HepG2 (cell line): ENCODE measurements around the gene VAT1L. TPM values are rescaled to one million over a fixed set of nuclear protein-coding genes. Genes with fewer than 3 reads are reported as not detected.

ENCODE experiments used
- ATAC-seq: fragments of 200-7000 bp; cut with Tn5 transposase; 3 replicates; pipeline ENCODE4 v1.9.1; 2020; ENCODE audit warnings: mild to moderate bottlenecking, moderate library complexity
- BruUV-seq: library from RNA; stranded (reverse); fragments of 400-500 nt; replicated peaks from 2 replicates; lab custom pipeline; 2021; lab: Mats Ljungman, UMichigan
- CTCF ChIA-PET: fragments of 300-600 bp; formaldehyde crosslinking; extraction: SDS; loops from one replicate; lab custom pipeline; 2021; ENCODE audit warnings: low total read pairs, inconsistent platforms, low intra/inter-chr PET ratio; lab: Yijun Ruan, JAX
- POLR2A ChIA-PET: fragments of 350-600 bp; sonication (Branson Sonifier 250); formaldehyde crosslinking; loops from one replicate; lab custom pipeline; 2020; ENCODE audit warnings: antibody characterized with exemption, inconsistent platforms; lab: Yijun Ruan, JAX
- DNase-seq: peaks from one replicate; pipeline ENCODE4 v3.0.0-alpha.2; 2015; ENCODE audit warnings: low spot score
- FAIRE-seq: peaks from 3 replicates; lab custom pipeline; 2011; peaks lifted over from hg19 to GRCh38; lab: Jason Lieb, UNC
- H2AFZ ChIP-seq: one replicate; pipeline ENCODE4 v1.6.1; 2011; ENCODE audit warnings: low read length, inconsistent platforms
- H3K27ac ChIP-seq: fragments of 300-600 bp; 3 replicates; pipeline ENCODE4 v1.8.0; 2011; ENCODE audit warnings: mixed run types, mild to moderate bottlenecking, mixed read lengths, low read length, inconsistent platforms; ENCODE audit not compliant: insufficient read depth; ENCODE audit errors: extremely low read length
- H3K27me3 ChIP-seq, 2 experiments: fragments of 200-600 bp in 1 of 2; 2 replicates in 1 of 2; 3 replicates in 1 of 2; pipeline versions ENCODE4 v1.6.0 to v1.8.0; 2011; ENCODE audit warnings: low read length in 2 of 2, mild to moderate bottlenecking in 2 of 2, moderate library complexity in 2 of 2, inconsistent platforms in 1 of 2; ENCODE audit not compliant: insufficient read depth in 2 of 2, control insufficient read depth in 1 of 2
- H3K36me3 ChIP-seq, 2 experiments: fragments of 200-600 bp in 1 of 2; replicated peaks in 1 of 2; 2 replicates in 1 of 2; 3 replicates in 1 of 2; pipeline versions ENCODE4 v1.5.1 to v1.8.0; 2011; ENCODE audit warnings: low read length in 2 of 2, inconsistent platforms in 1 of 2; ENCODE audit not compliant: insufficient read depth in 2 of 2, control insufficient read depth in 1 of 2
- H3K4me1 ChIP-seq: 2 replicates; pipeline ENCODE4 v1.5.1; 2012; ENCODE audit warnings: low read length, inconsistent platforms; ENCODE audit not compliant: insufficient read depth
- H3K4me2 ChIP-seq: 2 replicates; pipeline ENCODE4 v1.6.0; 2011; ENCODE audit warnings: low read depth, low read length, inconsistent platforms
- H3K4me3 ChIP-seq, 3 experiments: fragments of 200-600 bp in 1 of 3; sonication (generic), shearing (Covaris generic) in 1 of 3; replicated peaks in 1 of 3; 2 replicates each; pipeline ENCODE4 v1.5.1; 2011 to 2016; ENCODE audit warnings: low read length in 3 of 3, inconsistent platforms in 2 of 3, low read depth in 2 of 3, mild to moderate bottlenecking in 2 of 3, control low read depth in 1 of 3, mixed read lengths in 1 of 3; ENCODE audit not compliant: insufficient read depth in 1 of 3
- H3K79me2 ChIP-seq: one replicate; pipeline ENCODE4 v1.6.1; 2011; ENCODE audit warnings: low read length, inconsistent platforms; ENCODE audit not compliant: insufficient read depth
- H3K9ac ChIP-seq: 2 replicates; pipeline ENCODE4 v1.6.0; 2011; ENCODE audit warnings: mild to moderate bottlenecking, low read depth, low read length, inconsistent platforms; ENCODE audit not compliant: insufficient read depth
- H3K9me3 ChIP-seq: 2 replicates; pipeline ENCODE4 v1.5.1; 2012; ENCODE audit warnings: mild to moderate bottlenecking, low read length
- H4K20me1 ChIP-seq: 2 replicates; pipeline ENCODE4 v1.6.0; 2011; ENCODE audit warnings: inconsistent platforms, mild to moderate bottlenecking, low read length, moderate library complexity; ENCODE audit not compliant: insufficient read depth
- CEBPB ChIP-seq: IDR thresholded peaks from 2 replicates; pipeline ENCODE4 v1.6.1; 2011; ENCODE audit warnings: low read depth, low read length, improper control_type of control experiment, borderline replicate concordance
- CEBPG ChIP-seq: IDR thresholded peaks from 2 replicates; pipeline ENCODE4 v1.6.1; 2016
- LCORL ChIP-seq, 2 experiments: fragments of 450-650 bp in 1 of 2; sonication (generic) in 1 of 2; formaldehyde crosslinking in 1 of 2; IDR thresholded peaks; 2 replicates each; pipeline versions ENCODE4 v1.5.0 to v1.6.1; 2017 to 2020; ENCODE audit warnings: antibody characterized with exemption in 1 of 2, missing genetic modification reagents in 1 of 2
- MXD4 ChIP-seq: IDR thresholded peaks from 2 replicates; pipeline ENCODE4 v1.6.1; 2016; ENCODE audit warnings: mild to moderate bottlenecking, missing biosample characterization, missing genetic modification reagents
- ZNF337 ChIP-seq: sonication (generic); formaldehyde crosslinking; IDR thresholded peaks from 2 replicates; pipeline ENCODE4 v1.5.1; 2020; ENCODE audit warnings: missing genetic modification reagents, low read depth, mild to moderate bottlenecking, borderline replicate concordance
- ZNF441 ChIP-seq: sonication (generic); formaldehyde crosslinking; IDR thresholded peaks from 2 replicates; pipeline ENCODE4 v1.7.0; 2021; ENCODE audit warnings: missing genetic modification reagents, borderline replicate concordance
- WGBS: methylation state at CpG from one replicate; pipeline ENCODE4 v1.1.6; 2017; ENCODE audit warnings: low lambda C conversion rate; 5-methylcytosine and 5-hydroxymethylcytosine counted together
- in situ Hi-C: cut with HindIII; loops from 2 replicates; pipeline ENCODE4 v1.10.0; 2017; ENCODE audit warnings: low pct_unique_long_range_greater_than_20kb; ENCODE audit not compliant: extremely low pct_ligation_motif_present
- intact Hi-C: fragments of 100-400 bp; cut with micrococcal nuclease; formaldehyde crosslinking; loops from one replicate; pipeline ENCODE4 v1.10.0; 2022; ENCODE audit not compliant: unreplicated experiment
- polyA plus RNA-seq, 8 experiments: library from polyadenylated mRNA; depleted of rRNA in 3 of 8; stranded (reverse) in 7 of 8; unstranded in 1 of 8; fragments of >200 nt; fragmentation: Illumina TruSeq in 4 of 8; extraction: Trizol in 4 of 8; gene quantifications; 2 replicates each; pipeline versions ENCODE4 v1.2.1 to v1.2.3, GENCODE V29; 2011 to 2016; ENCODE audit warnings: low read depth in 4 of 8, missing spikeins in 1 of 8, mixed read lengths in 1 of 8; ENCODE audit not compliant: insufficient read depth in 1 of 8
- total RNA-seq, 5 experiments: library from RNA; depleted of rRNA; stranded (reverse); fragments of >200 nt; fragmentation: Illumina TruSeq; extraction: Trizol; gene quantifications; 2 replicates each; pipeline ENCODE4 v1.2.3, GENCODE V29; 2016; ENCODE audit warnings: low read depth in 1 of 5

The VAT1L gene
- total and polyA plus RNA-seq, 2 of the 13 experiments (the other 11 are each of a cell fraction or from before 2014, with no cell fraction given), result not detected

GRCh38 chr16:77896415-77897128 lies 108.2 kb downstream of the VAT1L start:
- no peak overlapping the region for H3K9ac ChIP-seq
- no peaks in the 10 kb centered on the region for H3K4me1 ChIP-seq
- ChIA-PET CTCF (no interaction called here), POLR2A (no interaction called here)
- no peaks in the 10 kb centered on the region for H4K20me1 ChIP-seq
- H3K36me3 ChIP-seq, result no peaks in the 10 kb centered on the region
- H3K27ac ChIP-seq, result no peak overlapping the region
- no peak for ATAC-seq
- no peak overlapping the region for H2AFZ ChIP-seq
- intact Hi-C loops, result no loop called here
- in situ Hi-C loops, result no loop called here
- H3K4me2 ChIP-seq, result no peak overlapping the region
- H3K27me3 ChIP-seq, result no peaks in the 10 kb centered on the region; a peak in 1 of 5 replicates
- WGBS, result 6% methylated on average over 7 of the region's 7 CpGs
- no peak for DNase-seq
- H3K9me3 ChIP-seq, result no peaks in the 10 kb centered on the region
- FAIRE-seq, result no peak
- H3K4me3 ChIP-seq, result no peak overlapping the region
- no peak for TF ChIP-seq MXD4 (CRISPR knock-in tag)
- TF ChIP-seq LCORL (IDR thresholded peaks at IDR 0.05), result peak; percentile 97
- no peak for TF ChIP-seq LCORL (CRISPR knock-in tag; IDR thresholded peaks at IDR 0.05)
- H3K79me2 ChIP-seq, result no peaks in the 10 kb centered on the region
- no TSS peak for BruUV-seq

GRCh38 chr16:77897129-77897437 lies 108.7 kb downstream of the VAT1L start:
- no peak overlapping the region for H3K4me2 ChIP-seq
- H4K20me1 ChIP-seq, result no peaks in the 10 kb centered on the region
- no peaks in the 10 kb centered on the region for H3K4me1 ChIP-seq
- TF ChIP-seq CEBPG (CRISPR knock-in tag) (peak; percentile 56), ZNF337 (CRISPR knock-in tag) (no peak), ZNF441 (CRISPR knock-in tag) (no peak), CEBPB (peak; percentile 96)
- no peak overlapping the region for H3K4me3 ChIP-seq
- H3K27me3 ChIP-seq, result no peaks in the 10 kb centered on the region; a peak in 1 of 5 replicates
- H3K36me3 ChIP-seq, result no peaks in the 10 kb centered on the region
- POLR2A ChIA-PET, result no interaction called here
- no peaks in the 10 kb centered on the region for H3K9me3 ChIP-seq
- no peak overlapping the region for H3K27ac ChIP-seq
- no TSS peak for BruUV-seq
- ATAC-seq (no peak), DNase-seq (no peak), FAIRE-seq (no peak)
- in situ Hi-C loops (no loop called here), intact Hi-C loops (no loop called here)
- no peaks in the 10 kb centered on the region for H3K79me2 ChIP-seq
- H3K9ac ChIP-seq, result no peak overlapping the region
- CTCF ChIA-PET, result no interaction called here
- whole genome bisulfite sequencing, result 5% methylated on average over 3 of the region's 3 CpGs
- H2AFZ ChIP-seq, result no peak overlapping the region
